NCI-H1092 (cell line): Measurements from ENCODE around the gene ARHGAP18.

ENCODE experiments used
- DNase-seq: peaks from one replicate; lab custom pipeline; 2025; lab: John Stamatoyannopoulos, UW

The ARHGAP18 gene

GRCh38 chr6:129667621-129668020 lies 42.4 kb downstream of the ARHGAP18 start:
- DNase-seq, result no peak

DNA sequence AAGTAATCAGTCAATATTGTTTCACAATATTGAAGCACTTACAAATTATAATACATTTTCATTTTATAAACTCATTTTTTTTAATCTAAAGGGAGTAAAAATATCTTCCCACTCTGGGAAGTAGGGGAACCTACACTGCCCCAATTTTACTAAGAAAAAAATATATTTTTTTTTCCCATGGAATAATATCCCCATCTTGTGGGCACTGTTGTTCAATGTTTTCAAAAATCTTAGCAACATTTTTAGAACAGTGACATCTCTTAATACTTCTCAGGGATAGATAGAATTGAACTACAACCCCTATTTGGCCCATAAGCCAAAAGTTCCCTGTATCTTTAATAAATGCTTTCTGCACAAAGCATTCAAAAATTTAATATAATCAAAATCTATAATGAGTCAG lies 42.9 kb downstream of the ARHGAP18 start:
- DNase-seq, result no peak

GRCh38 chr6:129665555-129665954 lies 44.4 kb downstream of the ARHGAP18 start:
- DNase-seq, result no peak

GRCh38 chr6:129663531-129663930 lies 46.4 kb downstream of the ARHGAP18 start:
- DNase-seq, result no peak

- DNase-seq, result no peak
Measured at GRCh38 chr6:129662980-129663431, 47.0 kb downstream of the ARHGAP18 start.

DNA sequence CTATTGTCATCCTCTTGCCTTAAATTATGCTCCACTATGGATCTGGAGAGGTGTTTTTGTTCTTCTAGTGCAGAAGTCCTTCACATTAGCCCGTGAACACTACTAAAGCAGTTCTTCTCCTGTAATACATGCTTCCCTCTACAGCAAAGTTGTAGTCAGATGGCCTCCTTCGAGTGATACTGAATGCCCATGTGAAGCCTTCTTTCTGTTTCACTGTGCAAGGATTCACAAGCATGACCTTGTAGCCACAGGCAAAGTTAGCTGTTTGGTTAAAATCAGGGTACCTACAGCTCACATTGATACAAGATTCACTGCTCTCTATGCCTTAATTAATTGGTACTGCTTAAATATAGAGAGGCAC lies 47.6 kb downstream of the ARHGAP18 start:
- no peak for DNase-seq

GRCh38 chr6:129661536-129662405 lies 48.2 kb downstream of the ARHGAP18 start:
- DNase-seq, result no peak

- no peak for DNase-seq
Measured at GRCh38 chr6:129660346-129660676, 49.7 kb downstream of the ARHGAP18 start.

- no peak for DNase-seq
Measured at GRCh38 chr6:129659590-129660345, 50.2 kb downstream of the ARHGAP18 start.

DNA sequence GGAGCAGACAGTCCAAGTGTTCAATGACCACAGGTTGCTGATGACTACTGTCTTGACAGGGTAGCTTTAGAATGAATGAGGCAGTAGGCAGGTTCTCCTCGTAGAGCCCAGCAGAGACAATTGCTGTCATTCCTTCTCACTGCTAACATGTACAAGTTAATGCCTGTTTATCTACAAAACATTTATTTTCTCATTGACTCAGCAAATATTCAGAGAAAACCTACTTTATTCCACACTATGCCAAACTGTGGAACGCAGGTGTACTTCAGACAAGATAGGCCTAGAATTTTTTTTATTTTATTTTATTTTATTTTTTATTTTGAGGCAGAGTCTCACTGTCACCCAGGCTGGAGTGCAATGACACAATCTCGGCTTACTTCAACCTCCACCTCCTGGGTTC lies 50.8 kb downstream of the ARHGAP18 start:
- DNase-seq, result no peak

DNA sequence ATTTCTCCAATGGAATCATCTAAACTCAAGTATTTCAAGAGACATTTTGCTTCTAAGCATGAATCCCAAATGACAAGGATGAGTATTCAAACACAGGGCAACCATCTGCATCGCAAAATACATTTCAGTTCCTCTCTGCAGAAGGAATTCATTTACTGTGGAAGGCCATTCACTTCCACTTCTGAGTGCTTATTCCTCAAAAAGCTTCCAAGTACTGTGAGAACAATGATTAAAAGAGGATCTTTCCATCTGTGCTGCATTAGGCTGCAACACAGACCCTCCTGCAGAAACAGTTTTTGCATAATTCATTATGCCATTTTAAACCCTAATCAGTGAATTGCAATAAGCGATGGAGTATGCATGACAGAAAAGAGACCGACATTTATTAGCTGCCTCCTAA lies 52.5 kb downstream of the ARHGAP18 start:
- no peak for DNase-seq

DNA sequence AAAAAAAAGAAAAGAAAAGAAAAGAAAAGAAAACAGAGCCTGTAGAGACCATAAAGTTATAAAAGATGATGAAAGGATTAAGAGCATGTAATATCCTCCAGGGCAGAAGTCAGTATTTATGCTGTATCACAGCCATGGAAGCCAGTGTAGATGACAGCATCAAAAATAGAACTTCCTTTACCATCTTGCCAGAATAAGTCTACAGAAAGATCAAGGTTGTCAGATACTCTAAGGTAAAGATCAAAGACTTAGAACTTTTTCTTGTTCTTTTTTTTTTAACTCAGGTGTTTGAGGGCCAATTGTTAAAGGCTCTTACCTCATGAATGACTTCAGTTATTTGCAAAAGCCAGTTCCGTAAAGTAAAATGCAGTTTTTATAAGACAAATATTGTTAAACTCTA lies 54.6 kb downstream of the ARHGAP18 start:
- DNase-seq, result no peak

DNA sequence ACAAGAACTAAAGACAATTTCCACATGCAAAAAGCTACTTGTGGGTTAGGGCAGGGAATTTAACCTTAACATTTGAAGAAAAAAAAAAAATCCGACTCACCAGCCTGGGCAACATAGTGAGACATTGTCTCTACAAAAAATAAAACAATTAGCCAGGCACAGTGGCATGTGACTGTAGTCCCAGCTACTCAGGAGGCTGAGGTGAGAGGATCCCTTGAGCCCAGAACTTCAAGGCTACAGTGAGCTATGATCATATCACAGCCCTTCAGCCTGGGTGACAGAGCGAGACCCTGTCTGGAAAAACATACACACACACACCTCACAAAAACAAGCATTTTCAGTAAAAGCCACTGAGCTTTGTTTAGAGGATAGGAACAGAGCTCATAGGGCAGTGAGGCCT lies 56.2 kb downstream of the ARHGAP18 start:
- no peak for DNase-seq

GRCh38 chr6:129653229-129653628 lies 56.7 kb downstream of the ARHGAP18 start:
- DNase-seq, result no peak

GRCh38 chr6:129651291-129651691 lies 58.7 kb downstream of the ARHGAP18 start:
- DNase-seq, result no peak

GRCh38 chr6:129648819-129649491 lies 61.0 kb downstream of the ARHGAP18 start:
- DNase-seq, result no peak

DNA sequence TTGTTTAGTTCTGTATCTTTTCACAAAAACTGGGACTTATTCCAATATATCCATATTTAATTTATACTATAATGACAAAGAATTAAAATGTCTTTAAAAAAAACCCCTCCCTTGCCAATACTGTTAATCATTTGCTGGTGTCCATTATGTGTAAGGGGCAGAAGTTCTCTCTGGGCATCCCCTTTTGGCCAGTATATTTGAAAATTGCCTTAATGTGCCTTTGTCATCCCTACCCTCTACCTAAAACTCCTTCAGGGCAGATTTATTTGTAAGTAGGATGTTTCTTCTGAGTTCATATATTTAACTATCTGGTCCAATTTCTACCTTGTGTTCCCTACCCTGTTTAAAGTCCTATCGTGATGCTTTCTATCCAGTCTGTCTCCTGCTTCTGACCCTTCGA lies 62.9 kb downstream of the ARHGAP18 start:
- no peak for DNase-seq

- DNase-seq, result no peak
Measured at GRCh38 chr6:129646642-129647041, 63.3 kb downstream of the ARHGAP18 start.

GRCh38 chr6:129645830-129646579 lies 64.0 kb downstream of the ARHGAP18 start:
- DNase-seq, result no peak

DNA sequence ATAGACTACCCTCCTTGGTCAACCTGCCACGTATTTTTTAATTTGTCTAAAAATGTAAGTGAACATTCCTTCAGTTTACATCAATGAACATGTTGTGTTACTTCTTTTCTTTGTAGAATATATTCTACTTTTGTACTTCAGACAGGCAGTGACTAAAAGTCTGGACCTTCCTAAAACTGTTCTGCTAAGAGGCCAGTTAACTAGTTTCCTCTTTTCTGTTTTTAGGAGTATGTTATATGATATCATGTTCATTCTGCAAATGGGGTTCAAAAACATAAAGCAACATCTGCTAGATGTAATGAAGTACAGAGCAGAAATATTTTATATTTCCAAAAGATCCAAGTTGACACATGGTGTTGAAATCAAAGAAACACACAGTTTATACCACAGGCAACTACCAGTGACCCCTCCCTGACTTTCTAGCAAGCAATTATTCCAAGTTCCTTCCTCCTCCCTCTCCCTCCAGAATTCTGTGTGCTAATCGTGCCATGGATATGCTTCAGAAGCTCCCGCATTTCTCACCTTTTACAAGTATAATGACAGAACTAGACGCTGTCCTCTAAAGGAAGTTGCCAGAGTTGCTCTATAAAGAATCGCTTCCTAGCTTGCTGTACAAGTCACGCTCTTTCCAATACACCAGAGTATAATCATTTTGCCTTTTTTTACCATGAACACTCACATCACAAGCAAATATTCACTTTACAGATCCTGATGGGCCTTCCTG lies 64.7 kb downstream of the ARHGAP18 start:
- DNase-seq, result no peak

DNA sequence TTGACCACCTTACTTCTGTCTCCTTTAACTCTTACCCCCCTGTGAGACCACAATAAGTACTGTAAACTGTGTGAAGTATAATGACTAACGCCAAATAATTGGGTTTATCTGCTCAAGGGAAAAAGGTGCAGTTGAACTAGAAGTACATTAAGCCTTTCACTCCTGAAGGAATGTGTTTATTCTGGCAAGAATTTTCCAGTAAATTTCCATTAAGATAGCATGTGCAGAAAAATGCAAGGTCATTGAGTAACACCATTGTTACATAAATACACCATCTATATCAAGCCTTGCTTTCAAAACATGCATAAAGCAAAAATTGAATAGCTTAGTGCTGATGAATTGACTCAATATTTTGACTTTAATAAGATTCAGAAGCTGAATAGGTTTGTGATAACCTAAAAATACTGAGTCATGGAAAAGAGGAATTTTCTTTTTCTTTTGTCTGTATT lies 65.4 kb downstream of the ARHGAP18 start:
- no peak for DNase-seq
